IMR-90 (cell line): ENCODE results near the gene HS6ST3. TPM values are rescaled to one million over a fixed set of nuclear protein-coding genes. Genes with fewer than 3 reads are reported as not detected.

Experiments used
- ATAC-seq: fragments of 200-7000 bp; cut with Tn5 transposase; 2 replicates; pipeline ENCODE4 v1.9.1; 2020; ENCODE audit warnings: low read depth, mild to moderate bottlenecking, moderate library complexity
- BruUV-seq: library from RNA; stranded (reverse); fragments of 400-500 nt; replicated peaks from 2 replicates; lab custom pipeline; 2021; lab: Mats Ljungman, UMichigan
- CTCF ChIA-PET: fragments of 300-600 bp; formaldehyde crosslinking; extraction: SDS; loops from one replicate; lab custom pipeline; 2021; ENCODE audit warnings: antibody characterized with exemption; lab: Yijun Ruan, JAX
- POLR2A ChIA-PET: fragments of 300-600 bp; sonication (Branson Sonifier 250); formaldehyde crosslinking; loops from one replicate; lab custom pipeline; 2022; ENCODE audit warnings: antibody characterized with exemption; ENCODE audit not compliant: unreplicated experiment; lab: Charles Lee
- DNase-seq: peaks from one replicate; pipeline ENCODE4 v3.0.0; 2013
- H2AFZ ChIP-seq: replicated peaks from 2 replicates; pipeline ENCODE3; 2013; ENCODE audit warnings: low read length, mild to moderate bottlenecking; ENCODE audit not compliant: poor library complexity
- H2AK5ac ChIP-seq: 2 replicates; pipeline ENCODE4 v1.6.1; 2013; ENCODE audit warnings: low read depth, low read length, inconsistent platforms
- H2AK9ac ChIP-seq: replicated peaks from 2 replicates; pipeline ENCODE3; 2013; ENCODE audit warnings: mild to moderate bottlenecking, low read depth, low read length, moderate library complexity; ENCODE audit not compliant: poor library complexity
- H2BK120ac ChIP-seq: 2 replicates; pipeline ENCODE4 v1.6.1; 2013; ENCODE audit warnings: low read depth, low read length, inconsistent platforms
- H2BK15ac ChIP-seq: 3 replicates; pipeline ENCODE4 v1.6.1; 2013; ENCODE audit warnings: low read depth, low read length, inconsistent platforms
- H2BK20ac ChIP-seq: 2 replicates; pipeline ENCODE4 v1.6.1; 2013; ENCODE audit warnings: low read depth, mild to moderate bottlenecking, inconsistent platforms, low read length, moderate library complexity
- H2BK5ac ChIP-seq: 2 replicates; pipeline ENCODE4 v1.6.1; 2013; ENCODE audit warnings: mild to moderate bottlenecking, low read depth, low read length, inconsistent platforms; ENCODE audit not compliant: poor library complexity, severe bottlenecking
- H3K14ac ChIP-seq: replicated peaks from 2 replicates; pipeline ENCODE4 v1.6.1; 2013; ENCODE audit warnings: low read depth, low read length, inconsistent platforms
- H3K18ac ChIP-seq: 2 replicates; pipeline ENCODE4 v1.6.1; 2013; ENCODE audit warnings: low read depth, low read length, control low read depth
- H3K23ac ChIP-seq: 2 replicates; pipeline ENCODE4 v1.6.1; 2013; ENCODE audit warnings: low read depth, low read length, inconsistent platforms
- H3K27ac ChIP-seq: 2 replicates; pipeline ENCODE4 v1.5.1; 2013; ENCODE audit warnings: mild to moderate bottlenecking, control low read depth, low read length; ENCODE audit not compliant: insufficient read depth
- H3K27me3 ChIP-seq: 2 replicates; pipeline ENCODE4 v1.6.1; 2013; ENCODE audit warnings: low read length; ENCODE audit not compliant: control insufficient read depth, insufficient read depth
- H3K36me3 ChIP-seq: 2 replicates; pipeline ENCODE4 v1.6.1; 2013; ENCODE audit warnings: low read length, mixed read lengths; ENCODE audit not compliant: control insufficient read depth, insufficient read depth
- H3K4ac ChIP-seq: 2 replicates; pipeline ENCODE4 v1.6.1; 2013; ENCODE audit warnings: low read depth, low read length, inconsistent platforms
- H3K4me1 ChIP-seq: 2 replicates; pipeline ENCODE4 v1.6.1; 2013; ENCODE audit warnings: low read length, mixed read lengths; ENCODE audit not compliant: control insufficient read depth, insufficient read depth
- H3K4me2 ChIP-seq: 2 replicates; pipeline ENCODE4 v1.6.1; 2013; ENCODE audit warnings: low read depth, mild to moderate bottlenecking, control low read depth, low read length, moderate library complexity
- H3K4me3 ChIP-seq: 2 replicates; pipeline ENCODE4 v1.5.1; 2013; ENCODE audit warnings: low read depth, mild to moderate bottlenecking, control low read depth, low read length, moderate library complexity; ENCODE audit not compliant: insufficient read depth
- H3K56ac ChIP-seq: 2 replicates; pipeline ENCODE4 v1.6.1; 2013; ENCODE audit warnings: low read length, inconsistent platforms; ENCODE audit not compliant: insufficient read depth; ENCODE audit errors: extremely low read depth
- H3K79me1 ChIP-seq, 2 experiments: 2 replicates each; pipeline ENCODE4 v1.6.1; 2013; ENCODE audit warnings: low read length in 2 of 2, inconsistent platforms in 1 of 2, low read depth in 1 of 2
- H3K9ac ChIP-seq: 2 replicates; pipeline ENCODE4 v1.6.1; 2013; ENCODE audit warnings: low read depth, low read length, control low read depth
- H3K9me1 ChIP-seq: 2 replicates; pipeline ENCODE4 v1.6.1; 2013; ENCODE audit warnings: low read length, inconsistent platforms; ENCODE audit not compliant: insufficient read depth
- H3K9me3 ChIP-seq: 2 replicates; pipeline ENCODE4 v1.6.1; 2013; ENCODE audit warnings: low read length; ENCODE audit not compliant: control insufficient read depth, insufficient read depth
- H4K20me1 ChIP-seq: 2 replicates; pipeline ENCODE4 v1.6.1; 2013; ENCODE audit warnings: low read length, inconsistent platforms; ENCODE audit not compliant: insufficient read depth
- H4K5ac ChIP-seq: 2 replicates; pipeline ENCODE4 v1.6.1; 2013; ENCODE audit warnings: mild to moderate bottlenecking, low read depth, low read length, control low read depth
- H4K8ac ChIP-seq, 2 experiments: 2 replicates each; pipeline ENCODE4 v1.6.1; 2013; ENCODE audit warnings: low read depth in 2 of 2, low read length in 2 of 2, control low read depth in 1 of 2, inconsistent platforms in 1 of 2
- H4K91ac ChIP-seq: 2 replicates; pipeline ENCODE4 v1.6.1; 2013; ENCODE audit warnings: low read depth, low read length, inconsistent platforms; ENCODE audit not compliant: insufficient read depth
- BHLHE40 ChIP-seq: fragments of 150-350 bp; IDR thresholded peaks from 2 replicates; pipeline ENCODE4 v1.6.1; 2016; ENCODE audit warnings: mild to moderate bottlenecking, low read depth, low read length
- CEBPB ChIP-seq: IDR thresholded peaks from 2 replicates; pipeline ENCODE4 v1.6.1; 2012; ENCODE audit warnings: low read depth, low read length, improper control_type of control experiment
- CHD1 ChIP-seq: IDR thresholded peaks from 2 replicates; pipeline ENCODE4 v1.6.1; 2012; ENCODE audit warnings: low read depth, low read length, improper control_type of control experiment
- CTCF ChIP-seq: conservative IDR thresholded peaks from 2 replicates; pipeline ENCODE4 v1.5.1; 2012; ENCODE audit warnings: mild to moderate bottlenecking, low read depth, low read length, improper control_type of control experiment
- ELK1 ChIP-seq: fragments of 150-350 bp; IDR thresholded peaks from 2 replicates; pipeline ENCODE4 v1.6.1; 2016; ENCODE audit warnings: low read depth, mild to moderate bottlenecking, low read length, moderate library complexity, borderline replicate concordance
- FOS ChIP-seq: fragments of 150-350 bp; IDR thresholded peaks from 2 replicates; pipeline ENCODE4 v1.6.1; 2016; ENCODE audit warnings: low read depth, low read length
- MAFK ChIP-seq: IDR thresholded peaks from 2 replicates; pipeline ENCODE4 v1.6.1; 2012; ENCODE audit warnings: low read depth, low read length, improper control_type of control experiment
- MAZ ChIP-seq: IDR thresholded peaks from 2 replicates; pipeline ENCODE4 v1.6.1; 2012; ENCODE audit warnings: low read depth, mild to moderate bottlenecking, low read length, improper control_type of control experiment, moderate library complexity, borderline replicate concordance
- MXI1 ChIP-seq: IDR thresholded peaks from 2 replicates; pipeline ENCODE4 v1.6.1; 2012; ENCODE audit warnings: low read depth, mild to moderate bottlenecking, low read length, moderate library complexity, borderline replicate concordance
- NFE2L2 ChIP-seq: fragments of 150-350 bp; IDR thresholded peaks from 2 replicates; pipeline ENCODE4 v1.6.1; 2016; ENCODE audit warnings: low read depth, mild to moderate bottlenecking, low read length
- POLR2A ChIP-seq: IDR thresholded peaks from 2 replicates; pipeline ENCODE4 v1.6.1; 2012; ENCODE audit warnings: mild to moderate bottlenecking, low read depth, low read length
- RAD21 ChIP-seq: IDR thresholded peaks from 2 replicates; pipeline ENCODE4 v1.6.1; 2012; ENCODE audit warnings: low read length, improper control_type of control experiment
- RFX5 ChIP-seq: IDR thresholded peaks from 2 replicates; pipeline ENCODE4 v1.8.0; 2012; ENCODE audit warnings: low read depth, mild to moderate bottlenecking, low read length, moderate library complexity
- USF2 ChIP-seq: fragments of 150-350 bp; IDR thresholded peaks from 2 replicates; pipeline ENCODE4 v1.6.1; 2017; ENCODE audit warnings: mild to moderate bottlenecking, antibody characterized with exemption, low read length, low read depth
- WGBS, 2 experiments: methylation state at CpG; one replicate each; pipeline versions ENCODE4 v1.1.5 to v1.1.7; 2013; ENCODE audit warnings: missing lambda C conversion rate in 2 of 2; ENCODE audit not compliant: insufficient read length in 1 of 2; ENCODE audit errors: extremely low coverage in 2 of 2; 5-methylcytosine and 5-hydroxymethylcytosine counted together
- dilution Hi-C: fragments of 300-500 bp; cut with HindIII; formaldehyde crosslinking; loops from one replicate; pipeline ENCODE4 v1.14.3; 2018; ENCODE audit warnings: low sequenced_read_pairs; ENCODE audit not compliant: unreplicated experiment
- in situ Hi-C: fragments of 300-500 bp; cut with MboI; formaldehyde crosslinking; loops from 3 replicates; pipeline ENCODE4 v1.14.3; 2019; ENCODE audit warnings: low sequenced_read_pairs, inconsistent platforms, mixed read lengths
- intact Hi-C: fragments of 100-400 bp; cut with micrococcal nuclease; formaldehyde crosslinking; loops from 2 replicates; pipeline ENCODE4 v1.10.0; 2022
- polyA plus RNA-seq, 3 experiments: library from polyadenylated mRNA; depleted of rRNA; stranded (reverse); fragments of >200 nt; gene quantifications; 2 replicates each; pipeline ENCODE4 v1.2.3, GENCODE V29; 2012; ENCODE audit warnings: low replicate concordance in 1 of 3
- total RNA-seq: library from RNA; depleted of rRNA; stranded (reverse); fragments of >200 nt; gene quantifications from 2 replicates; pipeline ENCODE4 v1.2.3, GENCODE V29; 2012

HS6ST3 gene
- total and polyA plus RNA-seq, 2 of the 4 experiments (the other 2 are of a cell fraction): not detected

- no peak overlapping the region for H2BK15ac ChIP-seq
- H3K56ac ChIP-seq: no peak overlapping the region
- H3K23ac ChIP-seq: no peak overlapping the region
- H3K27ac ChIP-seq: no peak overlapping the region
- H4K8ac ChIP-seq: no peak overlapping the region
- H3K9me1 ChIP-seq: no peaks in the 10 kb centered on the region
- TF ChIP-seq CHD1: no peak
- no peak for TF ChIP-seq ELK1
- no peak for TF ChIP-seq RAD21
- TF ChIP-seq MAZ: no peak
- TF ChIP-seq USF2: no peak
- no peak for TF ChIP-seq NFE2L2
- TF ChIP-seq CTCF: no peak
- no peak for TF ChIP-seq BHLHE40
- TF ChIP-seq FOS: no peak
- TF ChIP-seq MAFK: no peak
- no peak for TF ChIP-seq MXI1
- no peak for TF ChIP-seq CEBPB
- no peak for TF ChIP-seq POLR2A
- no peak for TF ChIP-seq RFX5
- ChIA-PET POLR2A (no interaction called here), CTCF (no interaction called here)
- no peaks in the 10 kb centered on the region for H3K4me1 ChIP-seq
- dilution Hi-C loops (no loop called here), in situ Hi-C loops (no loop called here), intact Hi-C loops (no loop called here)
- H3K4ac ChIP-seq: no peak overlapping the region
- no peak overlapping the region for H2AK9ac ChIP-seq
- H2BK5ac ChIP-seq: no peak overlapping the region
- H2AK5ac ChIP-seq: no peak overlapping the region
- ATAC-seq (no peak), DNase-seq (no peak)
- no peaks in the 10 kb centered on the region; the same call in none of the 2 replicates for H3K9me3 ChIP-seq
- no peaks in the 10 kb centered on the region for H3K27me3 ChIP-seq
- H4K5ac ChIP-seq: no peak overlapping the region
- no peak overlapping the region for H3K4me2 ChIP-seq
- no peaks in the 10 kb centered on the region for H4K20me1 ChIP-seq
- H3K9ac ChIP-seq: no peak overlapping the region
- H3K18ac ChIP-seq: no peak overlapping the region
- BruUV-seq: no TSS peak
- no peaks in the 10 kb centered on the region for H3K36me3 ChIP-seq
- H2AFZ ChIP-seq: no peak overlapping the region
- no peak overlapping the region for H3K4me3 ChIP-seq
- H3K14ac ChIP-seq: no peak overlapping the region
- H2BK20ac ChIP-seq: no peak overlapping the region
- WGBS, 2 experiments: no CpG with 5 or more reads among the region's 3 CpGs
- no peak overlapping the region for H4K91ac ChIP-seq
- no peak overlapping the region for H2BK120ac ChIP-seq
- H3K79me1 ChIP-seq: no peaks in the 10 kb centered on the region
Observed at GRCh38 chr13:96707146-96707545, 617.2 kb downstream of the HS6ST3 start.
